ENCODE data around the gene OXCT2. TPM values are rescaled to one million over a fixed set of nuclear protein-coding genes. Genes with fewer than 3 reads are reported as not detected.
A peak's percentile ranks its signal among the peaks of the same experiment; 100 is the strongest.
"Not testable (repeated sequence)": the region's sequence is repeated elsewhere in the genome, so short reads cannot be mapped to it uniquely, and the experiment has no call there.

OXCT2 gene
- total and polyA plus RNA-seq, 2 of the 13 experiments (the other 11 are each of a cell fraction or from before 2014, with no cell fraction given) = 0.21 to 0.33 TPM

DNA sequence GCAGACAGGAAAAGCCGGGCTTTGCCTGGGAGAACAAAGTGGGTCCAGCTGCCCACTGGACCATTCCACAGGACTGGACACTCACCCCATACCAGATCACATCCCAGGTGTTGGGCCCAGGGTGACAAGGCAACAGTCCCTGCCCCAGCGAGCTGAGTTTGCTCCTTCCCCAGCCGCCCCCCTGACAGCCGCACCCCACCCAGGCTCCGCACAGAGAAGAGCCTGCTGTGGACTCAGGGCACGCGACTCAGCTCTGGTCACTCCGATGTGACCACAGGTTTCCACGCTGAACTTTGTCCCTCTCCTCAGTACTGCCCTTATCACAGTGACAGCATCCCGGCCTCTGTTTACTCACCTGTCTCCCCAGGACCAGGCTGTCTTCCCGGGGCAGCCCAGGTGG lies 16.3 kb upstream of the OXCT2 start (continued):
- no peak for TF ChIP-seq ZNF839 (CRISPR knock-in tag; IDR thresholded peaks at IDR 0.05; ENCODE audit: borderline replicate concordance)

DNA sequence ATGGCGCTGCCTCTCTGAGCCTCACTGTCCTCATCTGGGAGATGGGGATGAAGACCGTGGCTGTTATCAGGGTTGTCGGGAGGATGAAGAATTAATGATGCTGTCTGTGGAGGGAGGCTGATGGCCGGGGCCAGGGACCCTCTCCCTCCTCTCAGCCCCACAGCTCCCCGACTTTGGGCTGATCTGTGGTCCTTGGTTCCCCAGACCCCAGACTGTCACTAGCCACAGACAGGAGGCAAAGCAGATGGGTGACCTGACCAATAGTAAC lies 15.9 kb upstream of the OXCT2 start:
- POLR2A ChIA-PET; H3K36me3 ChIP-seq (replicated peaks in 1 of 2; ENCODE audit: control insufficient read depth in 1 of 2, insufficient read depth in 2 of 2, low read length in 2 of 2); H4K20me1 ChIP-seq (ENCODE audit: insufficient read depth, low read length); H3K4me1 ChIP-seq (ENCODE audit: insufficient read depth, low read length); H3K9ac ChIP-seq (ENCODE audit: insufficient read depth, low read depth, low read length); BruUV-seq (replicated peaks); DNase-seq (ENCODE audit: low spot score); H3K79me2 ChIP-seq (ENCODE audit: insufficient read depth, low read length); H3K4me2 ChIP-seq (ENCODE audit: low read depth, low read length); H2AFZ ChIP-seq (ENCODE audit: low read length); H3K9me3 ChIP-seq (ENCODE audit: low read length); H3K27ac ChIP-seq (ENCODE audit: extremely low read length, insufficient read depth, low read length); ATAC-seq; in situ Hi-C loops (cut with HindIII; ENCODE audit: extremely low pct_ligation_motif_present, low pct_unique_long_range_greater_than_20kb); CTCF ChIA-PET (ENCODE audit: low intra/inter-chr PET ratio, low total read pairs); FAIRE-seq; intact Hi-C loops (cut with micrococcal nuclease; ENCODE audit: unreplicated experiment); H3K4me3 ChIP-seq (replicated peaks in 1 of 3; ENCODE audit: insufficient read depth in 1 of 3, low read depth in 2 of 3, low read length in 3 of 3): not testable (repeated sequence)
- WGBS (ENCODE audit: low lambda C conversion rate) = 65% methylated on average over 2 of the region's 5 CpGs
- H3K27me3 ChIP-seq (ENCODE audit: control insufficient read depth in 1 of 2, insufficient read depth in 2 of 2, low read length in 2 of 2) = peaks cover 0 to 15% of the 10 kb centered on the region in 2 experiments; a peak in 3 of 5 replicates
- TF ChIP-seq ZNF629 (CRISPR knock-in tag; conservative IDR thresholded peaks at IDR 0.05) = 0 out of 2 replicates have a peak, but pooled peaks have one; percentile 38
- TF ChIP-seq, protein P1, sequence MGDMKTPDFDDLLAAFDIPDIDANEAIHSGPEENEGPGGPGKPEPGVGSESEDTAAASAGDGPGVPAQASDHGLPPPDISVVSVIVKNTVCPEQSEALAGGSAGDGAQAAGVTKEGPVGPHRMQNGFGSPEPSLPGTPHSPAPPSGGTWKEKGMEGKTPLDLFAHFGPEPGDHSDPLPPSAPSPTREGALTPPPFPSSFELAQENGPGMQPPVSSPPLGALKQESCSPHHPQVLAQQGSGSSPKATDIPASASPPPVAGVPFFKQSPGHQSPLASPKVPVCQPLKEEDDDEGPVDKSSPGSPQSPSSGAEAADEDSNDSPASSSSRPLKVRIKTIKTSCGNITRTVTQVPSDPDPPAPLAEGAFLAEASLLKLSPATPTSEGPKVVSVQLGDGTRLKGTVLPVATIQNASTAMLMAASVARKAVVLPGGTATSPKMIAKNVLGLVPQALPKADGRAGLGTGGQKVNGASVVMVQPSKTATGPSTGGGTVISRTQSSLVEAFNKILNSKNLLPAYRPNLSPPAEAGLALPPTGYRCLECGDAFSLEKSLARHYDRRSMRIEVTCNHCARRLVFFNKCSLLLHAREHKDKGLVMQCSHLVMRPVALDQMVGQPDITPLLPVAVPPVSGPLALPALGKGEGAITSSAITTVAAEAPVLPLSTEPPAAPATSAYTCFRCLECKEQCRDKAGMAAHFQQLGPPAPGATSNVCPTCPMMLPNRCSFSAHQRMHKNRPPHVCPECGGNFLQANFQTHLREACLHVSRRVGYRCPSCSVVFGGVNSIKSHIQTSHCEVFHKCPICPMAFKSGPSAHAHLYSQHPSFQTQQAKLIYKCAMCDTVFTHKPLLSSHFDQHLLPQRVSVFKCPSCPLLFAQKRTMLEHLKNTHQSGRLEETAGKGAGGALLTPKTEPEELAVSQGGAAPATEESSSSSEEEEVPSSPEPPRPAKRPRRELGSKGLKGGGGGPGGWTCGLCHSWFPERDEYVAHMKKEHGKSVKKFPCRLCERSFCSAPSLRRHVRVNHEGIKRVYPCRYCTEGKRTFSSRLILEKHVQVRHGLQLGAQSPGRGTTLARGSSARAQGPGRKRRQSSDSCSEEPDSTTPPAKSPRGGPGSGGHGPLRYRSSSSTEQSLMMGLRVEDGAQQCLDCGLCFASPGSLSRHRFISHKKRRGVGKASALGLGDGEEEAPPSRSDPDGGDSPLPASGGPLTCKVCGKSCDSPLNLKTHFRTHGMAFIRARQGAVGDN (CRISPR knock-in tag; IDR thresholded peaks at IDR 0.05) = 0 out of 2 replicates have a peak, but pooled peaks have one; percentile 9
